DMS114 treated with DMSO at 0.1 percent for 48 hours (cell line): ENCODE data around the gene APOD.
"Not testable (repeated sequence)": the region's sequence is repeated elsewhere in the genome, so short reads cannot be mapped to it uniquely, and the experiment has no call there.

Source experiments
- DNase-seq: peaks from one replicate; lab custom pipeline; 2025; ENCODE audit not compliant: unreplicated experiment; lab: John Stamatoyannopoulos, UW

APOD gene

DNA sequence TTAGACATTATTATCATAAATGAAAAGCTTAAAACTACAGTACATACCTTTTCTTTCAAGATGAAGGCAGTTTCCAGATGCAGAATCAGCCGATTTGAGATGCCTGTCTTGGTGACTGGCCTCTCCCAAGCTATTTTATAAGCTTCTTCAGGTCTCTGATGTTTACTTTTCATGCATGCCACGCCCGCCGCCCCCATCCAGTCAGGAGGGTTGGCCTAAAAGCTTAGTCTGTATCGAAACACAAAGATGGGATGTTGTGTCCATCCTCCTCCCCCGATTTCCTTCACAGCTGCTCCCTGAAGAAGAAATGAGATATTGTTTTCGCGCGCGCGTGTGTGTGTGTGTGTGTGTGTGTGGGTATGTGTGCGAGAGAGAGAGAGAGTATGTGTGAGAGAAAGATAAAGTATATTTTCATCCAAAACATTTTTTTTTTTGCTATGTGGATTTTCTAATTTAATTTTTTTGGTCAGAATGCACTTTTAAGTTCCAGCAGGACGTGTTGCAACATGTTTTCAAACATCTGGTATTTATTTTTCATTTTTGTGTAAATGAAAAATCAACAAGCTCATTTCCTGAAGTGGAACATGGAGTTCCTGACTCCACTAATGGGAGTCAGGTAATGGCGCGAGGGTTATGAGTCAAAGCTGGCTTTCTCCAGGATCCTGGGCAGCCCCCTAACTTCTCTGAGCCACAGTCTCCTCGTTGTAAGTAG is at the start of gene APOD:
TSS of gene APOD (minus strand) at position 110 of the 712 bp plus-strand sequence. CDS start 4,479 bp downstream, outside the sequence.
- DNase-seq, result no peak

DNA sequence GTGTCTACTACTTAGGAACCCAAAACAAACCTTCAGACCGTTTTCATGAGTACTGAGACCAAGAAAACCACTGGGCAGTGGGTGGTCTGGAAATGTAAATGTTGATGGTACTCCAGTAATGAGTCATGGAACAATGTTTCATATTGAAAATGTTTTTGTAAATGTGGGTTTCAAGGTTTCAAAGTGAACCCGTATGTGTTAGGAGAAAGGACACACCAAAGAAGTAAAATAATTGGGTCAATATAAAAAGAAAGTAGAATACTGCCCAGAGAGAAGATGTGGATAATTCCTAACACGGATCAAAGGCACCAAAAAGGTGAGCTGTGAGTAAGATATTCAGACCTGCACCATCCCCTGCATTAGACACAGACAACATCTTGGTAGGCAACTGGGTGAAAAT is 49.6 kb upstream of the APOD start:
- not testable (repeated sequence) for DNase-seq

DNA sequence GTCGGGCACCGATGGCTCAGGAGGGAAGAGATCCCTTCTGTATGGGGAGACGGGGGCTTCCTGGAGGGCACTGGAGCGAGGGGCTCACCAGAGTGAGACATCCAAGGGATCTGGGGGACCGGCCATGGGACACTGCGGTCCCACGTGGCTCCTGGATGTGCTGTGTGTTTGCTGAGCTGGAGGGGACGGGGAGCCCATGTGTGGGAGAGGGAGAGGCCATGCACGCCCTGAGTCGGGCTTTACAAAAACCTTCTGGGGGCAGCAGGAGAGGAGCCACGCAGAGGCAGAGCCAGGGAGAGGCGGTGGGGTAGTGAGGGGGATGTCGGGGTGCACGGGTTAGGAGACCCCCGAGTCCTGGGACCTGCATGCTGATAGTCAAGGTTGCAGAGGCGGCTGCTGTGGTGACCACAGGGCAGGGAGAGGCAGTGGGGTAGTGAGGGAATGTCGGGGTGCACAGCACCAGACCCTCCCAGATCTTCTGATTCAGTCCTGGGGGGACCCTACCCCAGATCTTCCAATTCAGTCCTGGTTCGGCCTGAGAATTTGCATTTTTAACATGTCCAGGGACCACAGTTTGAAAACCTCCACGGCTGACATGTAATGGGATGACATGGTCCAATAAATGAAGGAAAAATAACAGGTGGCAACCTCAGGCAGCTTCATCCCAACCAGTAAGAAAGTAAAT is 48.9 kb upstream of the APOD start:
- not testable (repeated sequence) for DNase-seq

DNA sequence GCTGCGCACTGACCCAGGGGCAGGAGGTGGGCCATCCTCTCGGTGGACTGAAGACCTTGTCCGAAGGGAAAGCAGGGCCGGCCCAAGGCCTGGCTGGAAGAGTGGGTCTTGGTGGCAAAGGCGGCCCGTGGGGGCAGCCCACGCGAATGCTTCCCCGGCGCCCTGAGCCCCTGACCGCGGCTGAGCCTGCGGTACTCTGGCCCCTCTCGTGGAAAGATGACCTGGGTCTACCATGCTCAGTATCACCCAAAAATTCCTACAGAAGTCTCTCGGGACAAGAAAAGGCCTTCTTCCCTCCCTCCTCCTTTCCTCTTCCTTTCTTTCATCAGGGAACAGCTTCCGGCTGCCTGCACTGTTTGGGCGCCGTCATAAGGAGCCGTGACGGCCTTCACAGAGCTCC is 48.3 kb upstream of the APOD start:
- DNase-seq, result not testable (repeated sequence)

DNA sequence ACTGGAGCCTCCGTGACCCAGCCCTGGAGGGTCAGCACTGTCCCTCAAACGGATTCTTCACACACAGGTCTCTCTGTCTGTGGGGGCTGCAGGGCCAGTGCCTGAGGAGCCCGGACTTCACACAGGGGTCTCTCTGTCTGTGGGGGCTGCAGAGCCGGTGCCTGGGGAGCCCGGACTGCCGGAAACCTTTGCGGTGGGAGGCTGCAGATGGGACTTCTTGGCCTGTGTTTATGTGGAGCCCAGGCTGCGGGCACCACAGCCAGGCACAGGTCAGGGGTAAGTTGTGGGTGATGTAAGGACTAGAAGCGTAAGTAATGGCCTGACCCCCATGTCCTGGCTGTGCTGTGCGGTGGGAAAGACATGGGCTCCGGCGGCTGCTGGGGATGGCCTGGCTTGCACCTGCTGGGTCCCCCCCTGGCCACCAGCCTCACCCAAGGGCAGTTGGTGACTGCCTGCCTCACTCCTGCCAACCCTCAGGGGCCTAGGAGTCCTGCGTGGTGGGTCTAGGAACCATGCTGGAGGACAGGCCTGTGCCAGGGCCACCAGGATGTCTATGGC is 47.3 kb upstream of the APOD start:
- not testable (repeated sequence) for DNase-seq

DNA sequence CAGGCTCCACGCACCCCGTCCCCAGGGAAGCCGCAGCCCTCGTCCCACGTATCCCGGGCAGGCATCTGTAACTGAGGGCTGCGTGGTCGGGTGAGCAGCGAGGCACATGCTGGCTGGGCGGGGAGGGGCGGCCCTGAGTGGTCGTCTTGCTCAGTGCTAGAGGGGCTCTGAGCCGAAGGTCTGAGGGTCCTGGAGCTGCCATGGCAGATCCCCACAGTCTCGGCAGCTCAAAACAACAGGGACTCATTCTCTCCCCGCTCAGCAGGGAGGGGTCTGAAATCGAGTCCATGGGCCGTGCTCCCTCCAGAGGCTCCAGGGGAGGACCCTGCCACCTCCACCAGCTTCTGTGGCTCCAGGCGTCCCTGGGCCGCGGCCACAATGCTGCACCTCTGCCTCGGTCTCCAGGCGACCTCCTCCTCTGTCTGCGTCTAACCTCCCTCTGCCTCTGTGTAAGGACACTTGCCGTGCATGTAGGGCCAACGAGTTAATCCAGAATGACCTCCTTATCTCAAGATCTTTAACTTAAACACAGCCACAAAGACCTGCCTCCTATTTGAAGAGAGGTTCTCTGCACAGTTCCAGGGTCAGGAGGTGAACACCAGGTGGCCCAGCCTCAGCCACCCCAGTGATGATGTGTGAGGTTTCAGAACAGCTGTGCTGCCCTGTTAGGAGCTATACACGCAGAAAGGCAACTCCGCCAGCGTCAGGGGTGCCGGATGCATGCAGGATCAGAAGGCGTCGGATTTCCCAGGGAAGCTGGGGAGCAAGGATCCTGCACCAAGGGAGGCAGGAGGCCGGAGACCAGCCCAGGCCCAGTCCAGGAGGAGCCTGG is 46.6 kb upstream of the APOD start:
- DNase-seq, result not testable (repeated sequence)

DNA sequence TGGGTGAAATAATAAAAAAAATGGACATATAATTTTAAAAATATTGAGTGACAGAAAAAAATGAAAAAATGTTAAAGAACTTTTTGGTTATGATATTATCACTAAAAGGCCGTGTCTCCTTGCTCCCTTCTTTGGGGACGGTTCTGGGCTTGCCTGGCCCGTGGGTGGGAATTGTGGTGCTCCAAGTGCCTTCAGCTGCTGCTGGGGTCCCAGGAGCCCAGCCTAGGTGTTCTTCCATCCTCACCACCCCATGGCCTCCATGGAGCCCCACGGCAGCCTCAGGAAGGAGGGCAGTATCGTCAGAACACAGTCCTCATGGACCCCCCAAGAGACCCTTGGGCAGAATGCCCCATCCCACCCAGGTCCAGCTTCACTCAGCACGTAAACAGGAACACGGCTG is 45.9 kb upstream of the APOD start:
- not testable (repeated sequence) for DNase-seq

DNA sequence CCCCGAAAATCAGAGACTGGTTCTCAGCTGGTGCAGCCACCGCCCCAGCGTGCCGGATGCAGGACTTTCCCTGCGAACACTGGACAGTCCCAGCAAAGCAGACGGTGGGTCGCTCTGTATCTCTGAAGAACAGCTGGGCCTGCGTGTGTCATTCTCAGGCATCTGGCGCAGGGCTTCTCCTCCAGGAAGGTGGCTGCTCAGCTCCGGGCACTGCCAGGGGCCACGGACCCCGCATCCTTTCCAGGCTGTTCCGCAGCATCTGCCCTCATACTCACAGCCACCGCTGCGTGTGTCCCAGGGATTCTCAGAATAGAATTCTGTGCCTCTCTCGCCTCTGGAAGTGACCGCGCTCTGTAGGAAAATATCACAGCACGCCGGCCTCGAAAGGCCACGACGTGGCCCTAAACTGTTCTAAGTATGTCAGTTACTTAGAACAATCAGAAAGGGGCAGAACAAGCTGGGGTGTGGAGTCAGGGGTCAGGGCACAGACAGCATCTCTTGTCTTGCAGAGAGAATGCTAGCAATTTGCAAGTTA is 44.7 kb upstream of the APOD start:
- DNase-seq, result not testable (repeated sequence)

DNA sequence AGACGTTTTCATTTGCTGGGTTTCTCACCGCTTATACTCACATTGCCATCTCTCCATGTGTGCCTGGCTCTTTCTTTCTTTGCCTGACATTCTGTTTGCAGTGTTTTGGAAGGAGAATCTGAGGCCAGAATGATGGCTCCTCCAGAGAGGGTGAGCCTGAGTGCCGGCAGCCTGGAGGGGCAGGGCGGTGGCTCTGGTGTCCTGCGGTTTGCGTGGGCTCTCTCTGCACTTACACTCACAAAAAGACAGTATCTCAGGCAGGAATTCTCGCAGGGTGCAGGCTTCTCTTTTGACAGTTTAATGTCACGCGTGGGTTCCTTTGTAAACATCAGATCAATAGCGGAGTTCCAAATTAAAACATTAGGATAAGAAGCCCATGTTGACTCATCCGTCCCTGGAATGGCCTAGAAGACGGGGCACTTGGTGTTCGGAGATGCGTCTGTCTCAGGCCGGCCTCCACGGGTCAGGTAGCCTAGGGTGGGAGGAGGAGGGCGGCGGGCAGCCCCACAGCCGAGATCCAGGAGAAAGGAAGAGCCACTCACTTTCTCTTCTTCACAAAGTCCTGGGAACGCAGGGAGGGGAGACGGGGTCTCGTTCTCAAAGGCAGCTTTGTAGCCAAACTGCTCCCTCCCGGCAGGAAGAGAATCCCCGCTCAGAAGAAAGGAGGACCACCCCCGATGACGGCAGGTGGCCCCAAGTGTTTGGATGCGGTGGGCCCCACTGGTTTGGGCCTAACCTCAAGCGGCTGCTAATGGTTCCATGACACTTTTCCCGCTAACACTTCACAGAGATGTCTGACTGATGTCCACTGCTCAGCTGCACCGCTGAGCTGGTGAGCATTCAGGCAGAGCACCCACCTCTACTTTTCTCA is 44.0 kb upstream of the APOD start:
- not testable (repeated sequence) for DNase-seq

DNA sequence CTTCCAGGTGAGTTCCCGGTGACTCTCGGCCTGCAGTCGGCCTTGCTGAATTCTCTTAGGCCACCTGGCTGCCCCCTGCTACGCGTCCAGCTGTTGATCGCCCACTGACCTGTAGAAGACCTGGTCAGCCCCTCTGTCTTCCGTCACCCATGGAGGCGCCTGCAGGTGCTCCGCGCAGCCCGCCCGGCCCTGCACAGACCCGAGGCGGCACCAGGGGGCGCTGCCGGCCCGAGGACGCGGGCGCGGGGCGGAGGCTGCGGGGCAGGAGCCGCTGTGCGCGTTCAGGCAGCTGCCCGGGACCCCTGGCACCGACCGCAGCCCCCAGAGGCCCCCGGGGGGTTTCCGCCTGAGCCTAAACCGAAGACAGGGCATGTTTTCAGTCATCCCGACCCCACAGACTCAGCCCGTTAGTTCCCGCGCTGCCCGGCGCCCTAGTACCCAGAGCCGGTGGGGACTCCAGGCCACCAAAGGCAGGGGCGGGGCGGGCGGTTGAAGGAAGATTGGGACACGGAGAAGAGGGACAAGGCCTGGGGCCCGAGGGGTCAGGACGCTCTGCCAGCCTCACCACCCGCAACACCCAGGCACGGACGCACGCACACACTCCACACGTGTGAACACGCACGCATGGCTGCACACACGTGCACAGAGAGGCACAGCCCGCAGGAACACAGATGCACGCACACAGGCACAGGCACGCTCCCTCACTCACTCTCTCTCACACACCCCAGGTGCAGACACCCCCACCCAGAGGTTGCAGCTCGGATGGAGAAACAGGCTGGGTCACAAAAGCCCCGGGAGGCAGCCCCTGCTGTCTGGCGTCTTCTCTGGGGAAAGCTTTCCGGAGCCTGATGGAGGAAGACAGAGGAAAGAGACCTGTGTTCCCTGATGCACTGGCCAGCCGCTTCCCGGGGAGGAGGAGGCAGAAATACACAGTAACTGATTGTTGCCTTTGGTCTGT is 41.1 kb upstream of the APOD start:
- not testable (repeated sequence) for DNase-seq

DNA sequence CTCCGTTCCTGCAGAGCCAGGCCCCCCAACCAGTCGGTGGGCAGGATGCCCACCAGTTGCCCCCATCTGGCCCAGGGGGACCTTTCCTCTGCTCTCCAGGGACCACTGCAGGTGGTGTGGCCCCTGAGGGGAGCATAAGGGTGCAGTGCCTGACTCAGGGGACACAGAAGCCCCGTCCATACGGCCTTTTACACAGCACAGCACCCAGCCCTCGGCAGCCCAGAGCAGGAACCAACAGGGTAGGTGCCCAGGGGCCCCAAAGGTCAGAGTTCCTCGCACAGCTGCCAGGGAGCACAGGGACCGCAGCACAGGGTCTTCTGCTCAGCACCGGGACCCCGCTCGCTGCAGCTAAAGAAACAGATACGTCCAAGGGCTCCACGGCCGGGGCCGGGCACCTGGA is 40.4 kb upstream of the APOD start:
- not testable (repeated sequence) for DNase-seq

DNA sequence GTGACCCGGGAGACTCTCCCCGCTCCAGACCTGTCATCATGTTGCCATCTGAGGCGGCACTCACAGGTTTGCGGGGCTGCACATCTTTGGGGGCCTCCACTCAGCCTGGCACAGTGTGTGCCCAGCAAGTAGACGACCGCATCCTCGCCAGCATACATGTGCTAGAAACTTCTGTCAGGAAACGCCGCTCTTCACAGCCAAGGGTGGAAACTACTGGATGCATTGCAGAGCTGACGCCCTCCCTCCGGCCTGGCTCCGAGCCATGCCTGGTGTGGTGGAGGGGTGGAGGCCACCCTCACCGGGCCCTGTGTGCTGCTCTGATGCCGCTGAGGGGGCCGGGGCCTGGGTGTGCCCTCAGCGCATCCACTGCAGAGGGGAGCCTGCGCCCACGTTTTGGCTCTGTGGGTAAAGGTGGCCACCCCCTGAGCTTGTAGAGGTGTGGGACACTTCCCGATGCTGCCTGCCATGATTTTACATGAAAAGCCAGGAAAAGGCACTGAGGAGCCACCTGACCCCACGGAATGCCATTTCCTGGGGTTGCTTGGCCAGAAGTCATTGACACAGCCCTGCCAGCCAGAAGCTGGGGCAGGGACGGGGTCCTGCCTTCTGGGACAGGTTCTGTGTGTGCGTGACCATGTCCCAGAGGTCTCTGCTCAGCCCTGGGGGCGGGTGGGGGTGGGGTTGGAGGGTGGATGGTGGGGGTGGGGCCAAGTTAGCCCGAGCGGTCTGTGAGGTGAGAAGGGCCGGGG is 39.7 kb upstream of the APOD start:
- not testable (repeated sequence) for DNase-seq

DNA sequence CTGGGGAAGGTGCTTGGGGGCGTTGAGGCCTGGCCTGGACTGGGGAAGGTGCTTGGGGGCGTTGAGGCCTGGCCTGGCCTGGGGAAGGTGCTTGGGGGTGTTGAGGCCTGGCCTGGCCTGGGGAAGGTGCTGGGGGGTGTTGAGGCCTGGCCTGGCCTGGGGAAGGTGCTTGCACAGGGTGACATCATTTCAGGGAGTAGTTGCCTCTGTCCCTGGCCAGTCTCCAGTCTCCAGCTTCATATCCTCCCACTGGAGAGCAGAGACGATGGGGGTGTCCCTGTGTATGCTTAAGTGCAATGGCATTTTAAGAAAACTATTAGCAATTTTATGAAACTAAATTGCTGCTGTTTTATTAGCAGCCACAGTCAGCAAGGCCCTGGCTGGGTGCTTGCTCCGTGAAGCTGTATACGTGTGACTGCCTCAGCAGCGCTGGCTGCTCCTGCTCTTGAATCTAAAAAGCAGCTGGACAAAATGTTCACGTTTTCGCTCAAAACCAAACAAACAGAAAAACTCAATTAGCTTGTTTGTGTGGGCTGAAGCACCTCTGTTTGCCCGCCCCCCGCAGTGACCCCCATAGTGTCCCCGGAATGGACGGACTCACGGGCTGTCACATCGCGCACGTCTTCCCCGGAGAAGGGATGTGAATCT is 38.9 kb upstream of the APOD start:
- not testable (repeated sequence) for DNase-seq

DNA sequence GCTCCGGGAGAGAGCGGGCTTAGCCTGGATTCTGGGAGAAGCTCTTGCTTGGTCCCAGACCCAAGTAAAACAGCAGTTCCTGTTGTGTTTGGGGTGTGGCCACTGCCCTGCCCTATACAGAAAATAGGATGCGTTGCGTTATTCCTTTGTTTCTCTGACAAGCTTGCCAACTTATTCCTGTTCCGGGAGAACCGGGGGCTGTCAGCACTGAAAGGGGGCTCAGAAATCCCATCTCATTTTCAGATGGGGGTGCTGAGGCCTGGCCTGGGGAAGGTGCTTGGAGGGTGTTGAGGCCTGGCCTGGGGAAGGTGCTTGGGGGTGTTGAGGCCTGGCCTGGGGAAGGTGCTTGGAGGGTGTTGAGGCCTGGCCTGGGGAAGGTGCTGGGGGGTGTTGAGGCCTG is 38.3 kb upstream of the APOD start:
- not testable (repeated sequence) for DNase-seq

DNA sequence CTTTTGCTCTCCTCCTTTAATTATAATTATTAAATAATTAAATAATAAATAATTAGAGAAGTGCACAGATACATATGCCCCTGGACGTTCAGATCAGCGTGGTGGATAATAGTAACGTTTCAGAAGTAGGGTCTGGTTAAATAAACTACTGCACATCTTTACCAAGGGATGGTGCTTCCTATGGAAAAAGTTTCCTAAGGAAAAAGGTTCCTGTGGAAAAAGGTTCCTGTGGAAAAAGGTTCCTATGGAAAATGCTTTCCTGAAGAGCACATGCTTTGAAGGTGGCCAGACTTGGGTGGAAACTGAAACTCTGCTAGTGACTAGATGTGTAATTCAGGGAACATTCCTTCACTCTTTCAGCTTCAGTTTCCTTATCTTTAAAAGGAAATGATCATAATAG is 37.4 kb upstream of the APOD start:
- not testable (repeated sequence) for DNase-seq

DNA sequence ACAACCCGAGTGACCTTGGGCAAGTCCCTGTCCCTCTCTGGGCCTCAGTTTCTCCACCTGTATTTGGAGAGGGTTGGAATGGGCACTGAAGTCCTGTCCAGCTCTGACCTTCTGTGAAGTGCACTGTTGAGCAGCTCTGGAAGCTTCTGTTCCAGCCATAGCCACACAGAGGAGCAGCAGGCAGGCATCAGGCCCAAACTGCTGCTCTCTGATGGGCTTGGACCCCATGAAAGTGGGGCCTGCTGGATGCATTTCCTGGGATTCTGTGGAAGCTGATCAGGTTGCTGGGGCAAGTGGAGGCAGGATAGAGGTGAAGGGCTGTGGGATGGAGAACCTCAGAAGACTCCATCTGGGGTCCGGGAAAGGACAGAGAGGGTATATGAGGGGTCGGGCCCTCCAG is 36.7 kb upstream of the APOD start:
- DNase-seq, result not testable (repeated sequence)

DNA sequence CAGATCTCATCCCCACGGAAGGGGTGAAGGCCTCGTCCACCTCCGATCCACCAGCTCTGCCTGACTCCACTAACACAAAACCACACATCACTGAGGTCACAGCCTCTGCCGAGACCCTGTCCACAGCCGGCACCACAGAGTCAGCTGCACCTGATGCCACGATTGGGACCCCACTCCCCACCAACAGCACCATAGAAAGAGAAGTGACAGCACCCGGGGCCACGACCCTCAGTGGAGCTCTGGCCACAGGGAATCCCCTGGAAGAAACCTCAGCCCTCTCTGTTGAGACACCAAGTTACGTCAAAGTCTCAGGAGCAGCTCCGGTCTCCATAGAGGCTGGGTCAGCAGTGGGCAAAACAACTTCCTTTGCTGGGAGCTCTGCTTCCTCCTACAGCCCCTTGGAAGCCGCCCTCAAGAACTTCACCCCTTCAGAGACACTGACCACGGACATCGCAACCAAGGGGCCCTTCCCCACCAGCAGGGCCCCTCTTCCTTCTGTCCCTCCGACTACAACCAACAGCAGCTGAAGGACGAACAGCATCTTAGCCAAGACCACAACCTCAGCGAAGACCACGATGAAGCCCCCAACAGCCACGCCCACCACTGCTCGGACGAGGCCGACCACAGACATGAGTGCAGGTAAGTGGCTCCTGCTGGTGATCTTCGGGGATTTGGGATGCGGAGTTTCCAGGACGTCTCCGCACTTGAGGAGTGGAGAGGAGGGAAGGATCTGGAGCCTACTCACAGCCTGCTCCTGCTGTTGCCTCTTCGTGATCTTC is 36.0 kb upstream of the APOD start:
- DNase-seq, result not testable (repeated sequence)
